ENCODE data around the gene FBXW10B. TPM values are rescaled to one million over a fixed set of nuclear protein-coding genes. Genes with fewer than 3 reads are reported as not detected.
"Not testable (repeated sequence)": the region's sequence is repeated elsewhere in the genome, so short reads cannot be mapped to it uniquely, and the experiment has no call there.

The FBXW10B gene
- total RNA-seq, 1 donor from 2014 or later, result 6.9 TPM

DNA sequence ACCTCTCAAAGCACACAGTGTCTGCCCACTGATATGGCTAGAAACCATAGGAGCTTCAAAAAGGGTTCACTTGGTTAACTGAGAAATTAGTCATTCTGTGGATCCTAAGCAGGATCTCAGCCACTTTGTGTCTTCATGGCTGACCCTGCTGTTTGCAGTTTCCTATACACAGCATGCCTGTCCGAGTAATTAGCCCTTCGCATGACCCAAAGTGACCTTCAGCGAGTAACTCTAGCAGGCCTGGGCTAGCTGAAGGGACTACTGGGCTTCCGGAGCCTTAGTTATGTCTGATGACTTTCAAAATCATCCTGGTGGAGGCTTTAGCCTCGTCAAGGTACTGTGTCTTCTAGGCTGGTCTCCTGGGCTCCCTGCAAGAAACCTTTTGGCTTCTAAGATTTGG, 28.9 kb upstream of the FBXW10B start:
- Histone ChIP-seq H3K4me3 (peak overlapping the region in 1 of 2 donors; percentile 60), H3K9me3 (no peaks in the 10 kb centered on the region), H3K4me1 (peaks cover 38% of the 10 kb centered on the region), H3K27me3 (no peaks in the 10 kb centered on the region), H3K36me3 (no peaks in the 10 kb centered on the region), H3K27ac (peak overlapping the region; percentile 85)
- no peak for DNase-seq (ENCODE audit: extremely low spot score in 2 of 2)
- intact Hi-C loops (cut with DNase I), result no loop called here
- TF ChIP-seq CTCF (IDR thresholded peaks at IDR 0.05) (no peak), POLR2A (IDR thresholded peaks at IDR 0.05) (no peak), POLR2AphosphoS5 (IDR thresholded peaks at IDR 0.05; ENCODE audit: insufficient read depth in 1 of 2, low read depth in 1 of 2) (no peak)

DNA sequence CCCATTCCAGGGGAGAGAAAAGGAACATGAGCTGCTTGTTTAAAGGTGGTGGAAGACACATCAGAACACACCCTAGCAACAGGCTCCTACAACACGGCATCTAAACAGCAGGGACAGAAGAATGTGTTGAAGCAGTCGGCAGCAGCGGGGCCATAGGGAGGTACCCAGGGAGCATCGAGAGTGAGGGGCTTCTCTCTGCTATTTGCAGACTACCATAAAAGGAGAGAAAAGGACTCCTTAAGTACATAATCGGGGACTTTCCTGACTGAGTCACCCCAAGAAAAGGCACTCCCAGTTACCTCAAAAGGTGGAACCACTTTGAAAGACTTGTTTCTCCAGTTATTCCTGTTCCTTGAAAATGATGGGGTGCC, 26.4 kb upstream of the FBXW10B start:
- intact Hi-C loops (cut with DNase I); DNase-seq (ENCODE audit: extremely low spot score in 2 of 2); H3K4me3 ChIP-seq; H3K9me3 ChIP-seq; H3K27me3 ChIP-seq; H3K36me3 ChIP-seq: not testable (repeated sequence)
- Histone ChIP-seq H3K27ac (peak overlapping the region; percentile 81), H3K4me1 (peaks cover 33% of the 10 kb centered on the region)

- H3K36me3 ChIP-seq; intact Hi-C loops (cut with DNase I); H3K4me3 ChIP-seq; H3K9me3 ChIP-seq; DNase-seq (ENCODE audit: extremely low spot score in 2 of 2); H3K27me3 ChIP-seq: not testable (repeated sequence)
- peak overlapping the region; percentile 81 for H3K27ac ChIP-seq
- peaks cover 27% of the 10 kb centered on the region for H3K4me1 ChIP-seq
Observed at GRCh38 chr17:15645099-15645941, 25.8 kb upstream of the FBXW10B start.

- DNase-seq (ENCODE audit: extremely low spot score in 2 of 2); intact Hi-C loops (cut with DNase I); H3K4me3 ChIP-seq; H3K27ac ChIP-seq; H3K9me3 ChIP-seq; H3K36me3 ChIP-seq; H3K27me3 ChIP-seq: not testable (repeated sequence)
- H3K4me1 ChIP-seq, result peaks cover 12% of the 10 kb centered on the region
Observed at GRCh38 chr17:15642505-15643251, 23.2 kb upstream of the FBXW10B start.

GRCh38 chr17:15642014-15642413, 22.5 kb upstream of the FBXW10B start:
- DNase-seq (ENCODE audit: extremely low spot score in 2 of 2); H3K36me3 ChIP-seq; H3K27me3 ChIP-seq; H3K4me3 ChIP-seq; intact Hi-C loops (cut with DNase I); H3K27ac ChIP-seq; H3K9me3 ChIP-seq: not testable (repeated sequence)
- H3K4me1 ChIP-seq, result peaks cover 12% of the 10 kb centered on the region

DNA sequence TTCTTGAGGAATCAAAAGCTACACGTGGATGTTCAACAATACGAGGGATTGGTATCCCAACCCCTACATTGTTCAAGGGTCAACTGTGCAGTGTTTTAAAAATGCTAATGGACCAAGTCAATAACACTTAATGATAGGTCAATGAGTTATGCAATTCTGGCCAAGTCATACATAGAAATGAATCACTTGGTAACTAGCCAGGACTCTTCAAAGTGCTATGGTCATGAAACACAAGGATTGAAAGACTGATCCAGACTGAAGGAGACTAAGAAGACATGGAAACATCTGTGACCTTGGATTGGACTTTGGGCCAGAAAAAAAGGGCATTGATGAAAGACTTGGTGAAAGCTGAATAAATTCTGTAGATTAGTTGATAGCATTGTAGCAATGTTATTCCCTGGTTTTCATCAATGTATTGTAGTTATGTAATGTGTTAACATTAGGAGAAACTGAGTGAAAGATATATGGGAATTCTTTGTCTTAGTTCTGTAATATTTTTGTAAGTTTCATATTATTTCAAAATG, 11.5 kb upstream of the FBXW10B start:
- H3K27ac ChIP-seq; H3K9me3 ChIP-seq; H3K36me3 ChIP-seq; DNase-seq (ENCODE audit: extremely low spot score in 2 of 2); H3K4me1 ChIP-seq; H3K4me3 ChIP-seq; H3K27me3 ChIP-seq; intact Hi-C loops (cut with DNase I): not testable (repeated sequence)

DNA sequence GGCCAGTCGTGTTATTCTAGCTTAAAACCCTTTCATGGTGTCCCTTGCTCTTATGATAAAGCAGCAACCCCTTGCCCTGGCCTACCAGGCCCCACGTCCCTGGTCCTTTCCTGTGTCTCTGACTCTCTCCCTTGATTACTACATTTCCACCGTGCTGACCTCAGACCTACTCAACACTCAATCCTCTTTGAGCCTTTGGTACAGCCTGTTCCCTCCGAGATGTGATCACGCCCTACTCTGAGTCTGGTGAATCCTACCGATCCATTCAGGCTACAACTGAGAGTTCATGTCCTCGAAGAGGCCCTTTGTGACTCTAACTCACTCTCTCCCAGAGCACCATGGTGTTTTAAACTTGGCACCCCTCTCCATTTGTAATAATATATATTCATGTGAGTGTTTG, 10.5 kb upstream of the FBXW10B start:
- DNase-seq (ENCODE audit: extremely low spot score in 2 of 2); intact Hi-C loops (cut with DNase I); H3K36me3 ChIP-seq; H3K4me3 ChIP-seq; H3K9me3 ChIP-seq; H3K27ac ChIP-seq; H3K4me1 ChIP-seq; H3K27me3 ChIP-seq: not testable (repeated sequence)

DNA sequence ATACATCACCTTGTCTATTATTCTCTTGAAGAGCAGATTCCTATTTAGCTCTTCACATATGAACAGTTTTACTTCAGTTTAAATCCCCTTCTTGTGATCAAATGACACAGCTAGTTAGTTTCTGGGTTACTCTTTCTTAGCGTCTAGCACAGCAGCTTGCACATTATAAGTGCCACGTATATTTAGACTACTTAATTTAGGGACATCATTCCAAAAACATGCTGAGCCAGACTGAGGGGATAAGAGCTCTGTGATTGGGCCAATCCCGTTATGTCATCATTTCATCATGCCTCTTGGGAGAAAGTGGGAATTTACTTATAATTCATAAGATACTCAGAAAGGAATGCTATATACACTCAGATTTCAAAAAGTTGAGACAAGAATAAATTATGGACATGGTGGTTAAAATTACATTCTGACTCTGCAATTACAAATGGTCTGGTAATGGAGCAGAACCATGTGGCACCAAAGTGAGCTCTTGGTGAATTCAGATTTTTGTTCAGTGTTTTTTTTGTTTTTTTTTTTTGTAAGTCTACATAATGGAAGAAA, 4.2 kb upstream of the FBXW10B start:
- H3K9me3 ChIP-seq; H3K4me3 ChIP-seq; H3K27ac ChIP-seq; DNase-seq (ENCODE audit: extremely low spot score in 2 of 2); H3K4me1 ChIP-seq; H3K36me3 ChIP-seq; intact Hi-C loops (cut with DNase I); H3K27me3 ChIP-seq: not testable (repeated sequence)

DNA sequence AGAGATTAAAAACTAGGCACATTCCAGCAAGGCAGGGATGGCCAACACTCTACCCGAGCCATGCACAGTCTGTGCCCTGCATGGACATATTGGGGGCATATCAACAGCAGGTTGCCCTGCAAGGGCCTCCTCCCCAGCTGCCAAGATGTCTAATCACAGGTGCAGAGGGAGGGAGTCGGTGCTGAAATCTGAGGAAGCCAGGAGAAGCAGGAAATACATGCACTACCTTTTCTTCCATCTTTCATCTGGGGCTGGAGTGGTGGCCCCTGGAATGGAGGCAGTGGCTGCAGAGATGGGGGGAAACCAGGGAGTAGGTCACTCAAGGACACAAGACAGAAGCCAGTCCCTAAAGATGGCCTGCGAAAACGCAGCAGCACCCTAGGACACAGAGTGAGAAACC, 3.8 kb upstream of the FBXW10B start:
- H3K9me3 ChIP-seq; H3K27me3 ChIP-seq; intact Hi-C loops (cut with DNase I); H3K36me3 ChIP-seq; H3K4me1 ChIP-seq; DNase-seq (ENCODE audit: extremely low spot score in 2 of 2); H3K27ac ChIP-seq; H3K4me3 ChIP-seq: not testable (repeated sequence)

DNA sequence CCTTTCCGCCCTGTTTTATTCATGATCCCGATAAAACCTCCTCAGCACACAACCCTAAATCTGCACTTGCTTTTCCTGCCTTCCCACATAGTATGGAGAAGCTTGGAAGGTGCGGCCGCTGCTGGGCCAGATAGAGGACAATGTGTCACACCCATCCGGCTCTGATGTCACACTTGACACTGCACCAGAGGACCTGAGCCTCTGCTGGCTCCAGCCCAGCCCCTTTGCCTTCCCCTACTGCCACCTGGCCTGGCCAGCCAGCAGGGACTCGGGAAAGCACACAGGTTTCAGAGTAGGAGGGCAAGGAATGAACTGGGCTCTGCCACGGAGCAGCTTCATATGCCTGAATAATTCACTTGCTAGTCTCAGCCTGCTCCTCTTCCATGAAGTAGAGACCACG, 2.6 kb upstream of the FBXW10B start:
- H3K36me3 ChIP-seq; H3K27me3 ChIP-seq; H3K27ac ChIP-seq; intact Hi-C loops (cut with DNase I); H3K9me3 ChIP-seq; H3K4me3 ChIP-seq; H3K4me1 ChIP-seq; DNase-seq (ENCODE audit: extremely low spot score in 2 of 2): not testable (repeated sequence)

DNA sequence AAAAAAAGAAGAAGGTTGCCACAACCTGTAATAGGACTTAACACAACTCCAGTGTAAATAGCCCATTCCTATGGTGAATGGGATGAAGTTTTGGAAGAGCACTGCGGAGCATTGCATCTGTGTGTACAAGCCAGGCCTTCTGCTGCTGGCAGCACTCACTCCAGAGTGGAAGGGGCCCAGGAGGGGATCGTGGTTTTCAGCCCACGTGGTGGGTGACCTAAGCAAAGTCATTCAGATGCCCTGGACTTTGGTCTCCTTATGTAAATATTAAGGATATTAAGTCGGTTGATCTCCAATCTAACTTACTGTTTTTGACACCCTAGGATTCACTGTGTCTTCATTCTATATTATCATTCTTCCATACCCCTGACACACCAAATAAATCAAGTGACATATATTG, 2.7 kb downstream of the FBXW10B start:
- H3K27ac ChIP-seq; H3K27me3 ChIP-seq; H3K9me3 ChIP-seq; DNase-seq (ENCODE audit: extremely low spot score in 2 of 2); intact Hi-C loops (cut with DNase I); H3K4me3 ChIP-seq; H3K36me3 ChIP-seq; H3K4me1 ChIP-seq: not testable (repeated sequence)

DNA sequence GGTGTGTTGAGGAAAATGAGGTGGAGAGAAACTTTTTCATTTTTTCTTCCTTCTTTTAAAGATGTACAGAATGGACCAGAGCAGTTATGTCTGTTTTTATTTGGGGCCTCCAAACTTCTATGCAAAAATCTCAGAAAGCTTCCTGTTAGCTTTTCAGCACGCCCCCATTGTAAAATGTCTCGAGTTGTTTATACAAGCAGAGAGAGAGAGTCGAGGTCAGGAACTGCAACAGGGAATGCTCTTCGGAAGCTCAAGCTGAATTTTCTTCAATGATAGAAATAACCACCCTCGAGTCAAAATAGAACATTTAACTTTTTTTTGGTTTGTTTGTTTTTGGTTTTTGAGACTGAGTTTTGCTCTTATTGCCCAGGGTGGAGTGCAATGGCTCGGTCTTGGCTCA, 3.7 kb downstream of the FBXW10B start:
- H3K27me3 ChIP-seq; H3K27ac ChIP-seq; H3K4me3 ChIP-seq; H3K9me3 ChIP-seq; DNase-seq (ENCODE audit: extremely low spot score in 2 of 2); H3K36me3 ChIP-seq; intact Hi-C loops (cut with DNase I); H3K4me1 ChIP-seq: not testable (repeated sequence)

All from vagina (tissue), 2 donors.